Hepatocyte (in vitro differentiated cells): ENCODE results near the gene ATIC.

Experiments used
- CTCF ChIP-seq: fragments of 200-600 bp; sonication (generic); IDR thresholded peaks from 2 replicates; pipeline ENCODE4 v1.5.1; 2016; ENCODE audit warnings: antibody characterized with exemption, mild to moderate bottlenecking; ENCODE audit not compliant: poor library complexity
- EZH2phosphoT487 ChIP-seq: fragments of 200-600 bp; sonication (generic); IDR thresholded peaks from one replicate; pipeline ENCODE4 v1.6.1; 2018; ENCODE audit warnings: antibody characterized with exemption, mild to moderate bottlenecking, low read depth, moderate library complexity; ENCODE audit not compliant: unreplicated experiment, severe bottlenecking

GRCh38 chr2:215272918-215273317, 38.9 kb upstream of the ATIC start:
- TF ChIP-seq CTCF (no peak), EZH2phosphoT487 (no peak)
